ENCODE data around the gene NTF3.
"Not testable (repeated sequence)": the region's sequence is repeated elsewhere in the genome, so short reads cannot be mapped to it uniquely, and the experiment has no call there.

The NTF3 gene

GRCh38 chr12:5514016-5514415, 82.1 kb downstream of the NTF3 start:
- DNase-seq = no peak

GRCh38 chr12:5514545-5514944, 82.6 kb downstream of the NTF3 start:
- no peak for DNase-seq

GRCh38 chr12:5515458-5515857, 83.5 kb downstream of the NTF3 start:
- DNase-seq = no peak

- no peak for DNase-seq
Measured at GRCh38 chr12:5516371-5517241, 84.7 kb downstream of the NTF3 start.

- no peak for DNase-seq
Measured at GRCh38 chr12:5518584-5519365, 86.9 kb downstream of the NTF3 start.

GRCh38 chr12:5520037-5520436, 88.1 kb downstream of the NTF3 start:
- DNase-seq = no peak

- DNase-seq = no peak
Measured at GRCh38 chr12:5520831-5521230, 88.9 kb downstream of the NTF3 start.

GRCh38 chr12:5521456-5522325, 89.8 kb downstream of the NTF3 start:
- DNase-seq = no peak

GRCh38 chr12:5522432-5523335, 90.8 kb downstream of the NTF3 start:
- no peak for DNase-seq

GRCh38 chr12:5523396-5524115, 91.6 kb downstream of the NTF3 start:
- DNase-seq = no peak

- no peak for DNase-seq
Measured at GRCh38 chr12:5524116-5524768, 92.3 kb downstream of the NTF3 start.

GRCh38 chr12:5524769-5525436, 93.0 kb downstream of the NTF3 start:
- no peak for DNase-seq

GRCh38 chr12:5525783-5526367, 94.0 kb downstream of the NTF3 start:
- no peak for DNase-seq

- DNase-seq = no peak
Measured at GRCh38 chr12:5533368-5533767, 101.5 kb downstream of the NTF3 start.

- DNase-seq = no peak
Measured at GRCh38 chr12:5534426-5535199, 102.7 kb downstream of the NTF3 start.

- DNase-seq = no peak
Measured at GRCh38 chr12:5535541-5535940, 103.6 kb downstream of the NTF3 start.

GRCh38 chr12:5537026-5537615, 105.2 kb downstream of the NTF3 start:
- not testable (repeated sequence) for DNase-seq

GRCh38 chr12:5537771-5538170, 105.9 kb downstream of the NTF3 start:
- no peak for DNase-seq
